ENCODE measurements around the gene CPNE4. TPM values are rescaled to one million over a fixed set of nuclear protein-coding genes. Genes with fewer than 3 reads are reported as not detected.
A peak's percentile ranks its signal among the peaks of the same experiment; 100 is the strongest.
"Not testable (repeated sequence)": the region's sequence is repeated elsewhere in the genome, so short reads cannot be mapped to it uniquely, and the experiment has no call there.

CPNE4 gene
- total RNA-seq, 1 experiment from 2014 or later: 0.29 TPM

GRCh38 chr3:131912255-131912654 lies 122.6 kb downstream of the CPNE4 start:
- H3K36me3 ChIP-seq: no peaks in the 10 kb centered on the region
- no peak for DNase-seq (ENCODE audit: low read depth in 1 of 2, low spot score in 2 of 2)
- H3K9me3 ChIP-seq (replicated peaks): no peaks in the 10 kb centered on the region
- H3K27ac ChIP-seq: no peak overlapping the region
- H3K27me3 ChIP-seq (replicated peaks): no peaks in the 10 kb centered on the region
- H3K4me1 ChIP-seq (replicated peaks): no peaks in the 10 kb centered on the region
- H3K4me3 ChIP-seq: no peak overlapping the region

- H3K27ac ChIP-seq: no peak overlapping the region
- DNase-seq (ENCODE audit: low read depth in 1 of 2, low spot score in 2 of 2): no peak
- no peaks in the 10 kb centered on the region for H3K36me3 ChIP-seq
- H3K4me3 ChIP-seq: no peak overlapping the region
- peaks cover 21% of the 10 kb centered on the region for H3K4me1 ChIP-seq (replicated peaks)
- H3K27me3 ChIP-seq (replicated peaks): no peaks in the 10 kb centered on the region
- H3K9me3 ChIP-seq (replicated peaks): no peaks in the 10 kb centered on the region
Measured at GRCh38 chr3:131907796-131908195, 127.0 kb downstream of the CPNE4 start.

GRCh38 chr3:131903988-131904415 lies 130.8 kb downstream of the CPNE4 start:
- peaks cover 22% of the 10 kb centered on the region for H3K4me1 ChIP-seq (replicated peaks)
- peak overlapping the region; percentile 84 for H3K27ac ChIP-seq
- no peaks in the 10 kb centered on the region for H3K36me3 ChIP-seq
- no peaks in the 10 kb centered on the region for H3K9me3 ChIP-seq (replicated peaks)
- DNase-seq (ENCODE audit: low read depth in 1 of 2, low spot score in 2 of 2): peak; percentile 76 to 82
- no peak overlapping the region for H3K4me3 ChIP-seq
- no peaks in the 10 kb centered on the region for H3K27me3 ChIP-seq (replicated peaks)

- no peaks in the 10 kb centered on the region for H3K27me3 ChIP-seq (replicated peaks)
- DNase-seq (ENCODE audit: low read depth in 1 of 2, low spot score in 2 of 2): no peak
- H3K36me3 ChIP-seq: no peaks in the 10 kb centered on the region
- peaks cover 22% of the 10 kb centered on the region for H3K4me1 ChIP-seq (replicated peaks)
- no peak overlapping the region for H3K27ac ChIP-seq
- no peak overlapping the region for H3K4me3 ChIP-seq
- H3K9me3 ChIP-seq (replicated peaks): no peaks in the 10 kb centered on the region
Measured at GRCh38 chr3:131901686-131902085, 133.1 kb downstream of the CPNE4 start.

- no peak for DNase-seq (ENCODE audit: low read depth in 1 of 2, low spot score in 2 of 2)
- Histone ChIP-seq H3K4me1 (replicated peaks) (peaks cover 22% of the 10 kb centered on the region), H3K4me3 (no peak overlapping the region), H3K9me3 (replicated peaks) (no peaks in the 10 kb centered on the region), H3K27me3 (replicated peaks) (no peaks in the 10 kb centered on the region), H3K36me3 (no peaks in the 10 kb centered on the region), H3K27ac (no peak overlapping the region)
Measured at GRCh38 chr3:131900891-131901290, 133.9 kb downstream of the CPNE4 start.

- H3K27ac ChIP-seq: no peak overlapping the region
- no peaks in the 10 kb centered on the region for H3K9me3 ChIP-seq (replicated peaks)
- no peak overlapping the region for H3K4me3 ChIP-seq
Measured at GRCh38 chr3:131899021-131899420, 135.8 kb downstream of the CPNE4 start.

GRCh38 chr3:131898346-131898745 lies 136.5 kb downstream of the CPNE4 start:
- Histone ChIP-seq H3K4me1 (replicated peaks) (peaks cover 7% of the 10 kb centered on the region), H3K4me3 (no peak overlapping the region), H3K27me3 (replicated peaks) (no peaks in the 10 kb centered on the region), H3K9me3 (replicated peaks) (no peaks in the 10 kb centered on the region), H3K36me3 (no peaks in the 10 kb centered on the region), H3K27ac (no peak overlapping the region)
- no peak for DNase-seq (ENCODE audit: low read depth in 1 of 2, low spot score in 2 of 2)

More at GRCh38 chr3:131899021-131899420, 135.8 kb downstream of the CPNE4 start:
- no peak for DNase-seq (ENCODE audit: low read depth in 1 of 2, low spot score in 2 of 2)
- Histone ChIP-seq H3K36me3 (no peaks in the 10 kb centered on the region), H3K27me3 (replicated peaks) (no peaks in the 10 kb centered on the region), H3K4me1 (replicated peaks) (peaks cover 13% of the 10 kb centered on the region)

GRCh38 chr3:131896285-131896684 lies 138.5 kb downstream of the CPNE4 start:
- Histone ChIP-seq H3K27me3 (replicated peaks) (no peaks in the 10 kb centered on the region), H3K4me1 (replicated peaks) (no peaks in the 10 kb centered on the region), H3K9me3 (replicated peaks) (no peaks in the 10 kb centered on the region), H3K27ac (no peak overlapping the region), H3K4me3 (no peak overlapping the region), H3K36me3 (no peaks in the 10 kb centered on the region)
- DNase-seq (ENCODE audit: low read depth in 1 of 2, low spot score in 2 of 2): no peak

- Histone ChIP-seq H3K4me3 (no peak overlapping the region), H3K36me3 (no peaks in the 10 kb centered on the region), H3K27me3 (replicated peaks) (no peaks in the 10 kb centered on the region), H3K27ac (no peak overlapping the region), H3K9me3 (replicated peaks) (no peaks in the 10 kb centered on the region), H3K4me1 (replicated peaks) (no peaks in the 10 kb centered on the region)
- no peak for DNase-seq (ENCODE audit: low read depth in 1 of 2, low spot score in 2 of 2)
Measured at GRCh38 chr3:131895766-131896165, 139.0 kb downstream of the CPNE4 start.

- Histone ChIP-seq H3K4me1 (replicated peaks) (no peaks in the 10 kb centered on the region), H3K36me3 (no peaks in the 10 kb centered on the region), H3K4me3 (no peak overlapping the region), H3K27me3 (replicated peaks) (no peaks in the 10 kb centered on the region), H3K9me3 (replicated peaks) (no peaks in the 10 kb centered on the region), H3K27ac (no peak overlapping the region)
- DNase-seq (ENCODE audit: low read depth in 1 of 2, low spot score in 2 of 2): no peak
Measured at GRCh38 chr3:131892331-131892730, 142.5 kb downstream of the CPNE4 start.

- not testable (repeated sequence) for H3K4me3 ChIP-seq; H3K9me3 ChIP-seq (replicated peaks); H3K36me3 ChIP-seq; H3K27ac ChIP-seq; H3K27me3 ChIP-seq (replicated peaks); DNase-seq (ENCODE audit: low read depth in 1 of 2, low spot score in 2 of 2)
- H3K4me1 ChIP-seq (replicated peaks): peaks cover 18% of the 10 kb centered on the region
Measured at GRCh38 chr3:131885871-131886270, 148.9 kb downstream of the CPNE4 start.

- no peaks in the 10 kb centered on the region for H3K36me3 ChIP-seq
- no peak overlapping the region for H3K4me3 ChIP-seq
- H3K27ac ChIP-seq: no peak overlapping the region; the same call in 1 of the 2 replicates
- H3K9me3 ChIP-seq (replicated peaks): no peaks in the 10 kb centered on the region
- DNase-seq (ENCODE audit: low read depth in 1 of 2, low spot score in 2 of 2): peak in 1 of 2 experiments; percentile 54
- H3K27me3 ChIP-seq (replicated peaks): no peaks in the 10 kb centered on the region
- H3K4me1 ChIP-seq (replicated peaks): peaks cover 18% of the 10 kb centered on the region
Measured at GRCh38 chr3:131883711-131884407, 151.0 kb downstream of the CPNE4 start.

- no peaks in the 10 kb centered on the region for H3K36me3 ChIP-seq
- no peaks in the 10 kb centered on the region for H3K27me3 ChIP-seq (replicated peaks)
- no peak overlapping the region; the same call in 1 of the 2 replicates for H3K27ac ChIP-seq
- no peaks in the 10 kb centered on the region for H3K9me3 ChIP-seq (replicated peaks)
- DNase-seq (ENCODE audit: low read depth in 1 of 2, low spot score in 2 of 2): no peak
- H3K4me1 ChIP-seq (replicated peaks): peaks cover 18% of the 10 kb centered on the region
- no peak overlapping the region for H3K4me3 ChIP-seq
Measured at GRCh38 chr3:131883086-131883485, 151.7 kb downstream of the CPNE4 start.

GRCh38 chr3:131881777-131882176 lies 153.0 kb downstream of the CPNE4 start:
- Histone ChIP-seq H3K4me3 (no peak overlapping the region), H3K36me3 (no peaks in the 10 kb centered on the region), H3K4me1 (replicated peaks) (peaks cover 18% of the 10 kb centered on the region), H3K27me3 (replicated peaks) (no peaks in the 10 kb centered on the region), H3K27ac (no peak overlapping the region), H3K9me3 (replicated peaks) (no peaks in the 10 kb centered on the region)
- no peak for DNase-seq (ENCODE audit: low read depth in 1 of 2, low spot score in 2 of 2)

- Histone ChIP-seq H3K27ac (no peak overlapping the region), H3K4me3 (no peak overlapping the region), H3K27me3 (replicated peaks) (no peaks in the 10 kb centered on the region), H3K4me1 (replicated peaks) (peaks cover 18% of the 10 kb centered on the region), H3K36me3 (no peaks in the 10 kb centered on the region), H3K9me3 (replicated peaks) (no peaks in the 10 kb centered on the region)
- DNase-seq (ENCODE audit: low read depth in 1 of 2, low spot score in 2 of 2): no peak
Measured at GRCh38 chr3:131880948-131881347, 153.9 kb downstream of the CPNE4 start.
